Subcutaneous adipose tissue (tissue), 4 donors: ENCODE data around the gene IP6K2. TPM values are rescaled to one million over a fixed set of nuclear protein-coding genes. Genes with fewer than 3 reads are reported as not detected.

Source experiments
- total RNA-seq, 4 donors: library from RNA; depleted of rRNA; stranded (reverse); fragments of >200 nt; gene quantifications; one replicate each; pipeline ENCODE4 v1.1.0, GENCODE V29; 2016
- TF ChIP-seq, protein P1 (sequence below): fragments of 450-650 bp; IDR thresholded peaks from one replicate; pipeline ENCODE4 v1.5.1; 2016; ENCODE audit warnings: low read depth, mild to moderate bottlenecking, control low read depth, antibody characterized with exemption, moderate library complexity

Gene IP6K2
- total RNA-seq, 4 donors from 2014 or later = 70.3 to 106 (median 90.1) TPM

DNA sequence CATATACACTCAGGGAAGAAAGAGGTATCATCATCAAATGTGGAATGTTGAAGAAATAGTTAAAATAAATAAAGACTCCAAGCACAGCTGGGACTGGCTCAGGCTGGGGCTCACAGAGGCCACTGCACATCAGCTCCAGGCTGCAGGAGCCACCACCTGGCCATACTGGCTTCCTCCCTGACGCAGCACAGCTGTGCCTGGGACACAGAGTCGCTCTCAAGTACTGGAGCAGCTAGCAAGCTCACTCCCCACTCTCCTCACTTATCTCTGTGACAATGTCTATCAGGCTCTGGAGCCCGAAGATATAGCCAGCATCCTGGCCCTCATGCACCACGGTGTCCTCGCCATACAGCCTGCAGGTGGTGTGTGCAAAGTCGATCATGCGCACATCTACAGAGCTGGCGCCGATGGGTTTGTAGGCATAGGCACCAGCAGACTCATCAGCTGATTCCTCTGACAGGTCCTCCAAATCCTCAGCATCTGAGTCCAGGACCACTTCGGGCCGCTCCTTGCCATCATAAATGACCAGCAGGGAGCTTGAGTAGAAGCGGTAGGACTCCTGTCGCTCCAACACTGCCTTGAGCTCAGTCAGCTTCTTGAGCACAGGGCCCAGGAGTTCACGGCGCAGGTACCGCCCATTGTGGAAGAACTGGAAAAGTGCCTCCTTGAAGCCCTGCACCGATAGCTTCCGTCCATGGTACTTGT lies 28.8 kb downstream of the IP6K2 start:
- TF ChIP-seq, protein P1, sequence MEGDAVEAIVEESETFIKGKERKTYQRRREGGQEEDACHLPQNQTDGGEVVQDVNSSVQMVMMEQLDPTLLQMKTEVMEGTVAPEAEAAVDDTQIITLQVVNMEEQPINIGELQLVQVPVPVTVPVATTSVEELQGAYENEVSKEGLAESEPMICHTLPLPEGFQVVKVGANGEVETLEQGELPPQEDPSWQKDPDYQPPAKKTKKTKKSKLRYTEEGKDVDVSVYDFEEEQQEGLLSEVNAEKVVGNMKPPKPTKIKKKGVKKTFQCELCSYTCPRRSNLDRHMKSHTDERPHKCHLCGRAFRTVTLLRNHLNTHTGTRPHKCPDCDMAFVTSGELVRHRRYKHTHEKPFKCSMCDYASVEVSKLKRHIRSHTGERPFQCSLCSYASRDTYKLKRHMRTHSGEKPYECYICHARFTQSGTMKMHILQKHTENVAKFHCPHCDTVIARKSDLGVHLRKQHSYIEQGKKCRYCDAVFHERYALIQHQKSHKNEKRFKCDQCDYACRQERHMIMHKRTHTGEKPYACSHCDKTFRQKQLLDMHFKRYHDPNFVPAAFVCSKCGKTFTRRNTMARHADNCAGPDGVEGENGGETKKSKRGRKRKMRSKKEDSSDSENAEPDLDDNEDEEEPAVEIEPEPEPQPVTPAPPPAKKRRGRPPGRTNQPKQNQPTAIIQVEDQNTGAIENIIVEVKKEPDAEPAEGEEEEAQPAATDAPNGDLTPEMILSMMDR = no peak

DNA sequence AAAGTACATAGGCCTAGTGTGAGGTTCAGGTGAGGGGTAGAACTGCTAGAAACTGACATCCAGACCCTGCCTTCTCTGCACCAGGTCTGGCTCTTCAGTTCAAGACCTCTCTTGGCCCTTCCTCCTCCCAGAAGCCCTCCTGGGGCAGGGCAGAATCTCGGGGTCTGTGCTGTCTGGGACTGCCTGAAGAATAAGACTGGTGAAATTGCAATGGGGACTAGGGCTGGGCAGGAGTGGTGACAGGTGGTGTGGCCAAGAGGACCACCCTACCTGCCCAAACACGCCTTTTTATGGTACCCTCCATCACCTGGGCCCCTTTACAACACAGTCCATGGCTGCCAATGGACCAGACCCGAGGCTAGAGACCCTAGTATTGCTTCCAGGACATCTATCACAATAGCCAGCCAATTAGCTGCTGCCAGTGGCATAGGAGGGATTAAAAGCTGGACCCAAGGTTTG lies 29.8 kb downstream of the IP6K2 start:
- TF ChIP-seq, protein P1 = no peak

DNA sequence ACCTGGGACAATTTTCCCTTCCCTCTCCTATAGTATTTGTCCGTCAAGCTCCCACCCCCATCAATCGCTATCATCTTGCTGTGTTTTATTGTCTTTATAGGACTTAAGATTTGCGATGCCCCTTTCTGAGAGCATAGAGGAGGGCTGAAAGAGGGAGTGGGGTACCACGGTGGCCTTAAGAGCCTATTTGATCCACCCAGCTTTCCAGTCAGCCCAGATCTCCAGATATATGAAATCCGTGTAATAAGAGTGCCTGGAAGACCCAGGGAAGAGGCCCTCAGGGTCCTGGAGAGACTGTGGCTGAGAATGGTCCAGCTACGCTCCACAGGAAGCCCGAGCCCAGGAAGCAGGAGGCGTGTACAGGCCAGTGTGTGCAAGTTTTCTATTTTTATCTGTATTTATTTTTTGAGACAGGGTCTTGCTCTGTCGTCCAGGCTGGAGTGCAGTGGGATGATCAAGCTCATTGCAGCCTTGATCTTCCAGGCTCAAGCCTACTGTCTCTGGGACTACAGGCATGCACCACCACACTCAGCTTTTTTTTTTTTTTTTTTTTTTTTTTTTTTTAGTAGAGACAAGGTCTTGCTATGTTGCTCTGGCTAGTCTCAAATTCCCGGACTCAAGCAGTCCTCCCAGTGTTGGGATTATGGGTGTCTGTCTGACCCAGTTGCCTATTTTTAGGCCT lies 30.3 kb downstream of the IP6K2 start:
- TF ChIP-seq, protein P1 = no peak

DNA sequence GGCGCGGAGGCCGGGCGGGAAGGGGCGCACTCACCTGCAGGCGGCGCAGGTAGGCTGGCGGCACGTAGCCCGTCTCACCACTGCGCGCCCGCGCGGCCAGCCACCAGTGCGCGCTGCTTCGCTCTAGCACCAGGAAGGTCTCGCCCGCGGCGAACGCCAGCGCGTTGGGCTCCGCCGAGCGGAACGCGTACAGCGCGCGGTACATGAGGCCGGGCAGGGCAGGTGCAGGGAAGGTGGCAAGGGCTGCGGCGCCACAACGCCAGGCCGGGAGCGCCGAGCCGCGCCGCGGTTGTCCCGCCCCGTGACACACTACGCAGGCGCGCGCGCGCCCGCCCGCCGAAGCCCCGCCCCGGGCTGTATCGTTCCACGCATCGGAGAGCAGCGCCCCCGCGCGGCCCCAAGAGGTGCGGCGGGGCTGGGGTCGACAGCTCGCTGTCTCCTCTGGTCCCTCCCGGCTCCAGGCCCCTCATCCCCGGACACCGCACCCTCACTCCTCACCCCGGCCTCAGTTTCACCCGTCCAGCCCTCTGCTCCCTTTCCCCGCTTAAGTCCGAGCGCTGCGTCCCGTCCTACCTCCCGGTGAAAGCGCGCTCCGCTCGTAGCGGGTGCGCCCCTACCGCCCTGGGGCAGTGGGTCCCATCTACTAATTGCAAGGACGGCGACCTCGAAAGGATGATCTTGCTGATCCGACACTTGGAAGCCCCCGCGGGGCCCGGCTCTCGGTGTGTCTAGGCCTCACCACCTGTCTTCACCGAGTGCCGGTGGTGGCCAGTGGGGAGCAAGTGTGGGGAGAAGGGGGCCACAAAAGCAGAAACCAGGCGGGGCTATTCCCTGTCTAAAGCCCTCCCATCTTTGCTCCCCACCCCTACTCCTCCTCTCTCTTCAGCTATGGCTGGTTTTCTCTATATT lies 31.2 kb downstream of the IP6K2 start, which contains the start of gene NCKIPSD:
Gene NCKIPSD, minus strand, starts transcription at position 313 of the 909 bp plus-strand sequence. Its CDS starts 108 bp downstream, at position 205.
- TF ChIP-seq, protein P1 = no peak

DNA sequence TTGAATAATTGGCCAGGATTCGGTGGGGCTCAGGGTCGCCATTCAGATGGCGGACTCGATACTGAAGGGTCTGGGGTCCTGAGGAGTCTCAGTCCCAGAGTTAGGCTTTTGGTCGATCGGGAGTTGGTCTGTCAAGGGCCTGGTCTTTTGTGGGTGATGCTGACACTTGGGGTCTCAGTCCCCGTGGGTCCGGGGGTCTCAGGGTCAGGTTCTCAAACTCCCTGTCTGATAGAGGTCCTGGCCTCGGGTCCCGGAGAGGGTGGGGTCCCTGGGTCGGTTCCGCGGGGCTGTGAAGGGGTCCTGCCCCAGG lies 31.8 kb downstream of the IP6K2 start:
- TF ChIP-seq, protein P1 = no peak

DNA sequence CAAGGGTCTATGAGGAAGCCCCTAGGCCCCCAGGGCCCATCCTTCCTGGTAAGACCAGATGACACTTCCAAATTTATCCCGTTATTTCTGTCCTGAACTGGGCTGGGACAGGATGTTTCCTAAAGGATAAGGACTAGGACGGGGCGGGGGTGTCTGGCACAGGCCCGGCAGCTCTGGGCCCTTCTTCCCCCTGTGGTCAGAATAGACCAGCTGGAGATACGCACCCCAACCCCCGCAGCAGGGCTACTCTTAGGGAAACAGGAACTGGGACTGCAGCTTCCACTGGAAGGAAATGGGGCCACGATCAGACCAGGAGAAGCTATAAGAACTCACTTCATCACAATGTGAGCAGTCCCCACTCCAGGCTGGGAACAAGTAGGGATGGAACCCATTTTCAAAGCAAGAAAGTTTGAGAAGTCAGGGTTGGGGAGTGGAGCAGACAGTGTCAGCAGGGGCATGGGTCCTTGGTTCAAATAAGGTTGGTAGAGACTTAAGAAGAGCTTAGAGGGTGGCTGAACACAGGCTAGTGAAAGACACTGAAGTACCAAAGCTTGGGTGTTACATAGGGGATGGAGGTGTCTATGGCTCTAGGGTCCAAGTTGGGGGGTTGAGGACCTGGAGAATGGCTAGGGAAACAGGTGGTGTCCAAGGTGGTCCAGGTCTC lies 32.4 kb downstream of the IP6K2 start:
- TF ChIP-seq, protein P1 = no peak

DNA sequence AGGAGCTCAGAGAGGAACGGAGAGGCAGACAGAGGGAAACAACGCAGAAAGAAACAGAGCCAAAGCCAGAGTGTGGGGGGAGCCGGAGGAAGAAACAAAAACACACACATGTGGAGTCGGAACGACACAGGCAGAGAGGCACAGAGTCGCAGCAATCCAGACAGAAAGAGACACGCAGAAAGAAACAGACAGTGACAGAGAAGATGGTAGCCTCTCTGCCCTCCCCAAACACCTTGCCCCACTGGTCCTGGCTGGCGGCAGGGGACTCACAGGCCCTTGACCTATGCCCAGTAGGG lies 33.0 kb downstream of the IP6K2 start:
- TF ChIP-seq, protein P1 = no peak
